ENCODE results near the gene DYNC2H1.

Gene DYNC2H1

DNA sequence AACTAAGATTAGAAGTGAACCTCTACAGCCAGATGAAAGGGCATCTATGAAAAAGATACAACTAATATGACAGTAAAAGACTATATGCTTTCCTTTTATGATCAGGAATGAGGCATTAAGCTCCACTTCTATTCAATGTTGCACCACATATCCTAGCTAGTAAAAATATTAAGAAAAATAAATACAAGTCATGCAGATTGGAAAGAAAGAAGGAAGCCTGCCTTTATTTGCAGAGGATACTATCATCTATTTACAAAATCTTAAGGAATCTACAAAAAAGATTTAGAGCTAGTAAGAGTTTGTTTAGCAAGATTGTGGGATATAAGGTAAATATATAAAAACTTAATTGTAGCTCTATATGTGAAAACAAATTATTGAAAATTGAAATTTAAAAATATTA is 308.8 kb downstream of the DYNC2H1 start:
- no peak overlapping the region for H3K9ac ChIP-seq (ENCODE audit: low read depth, low read length)
- no peaks in the 10 kb centered on the region for H3K27me3 ChIP-seq (ENCODE audit: insufficient read depth, low read length)
- H3K4me1 ChIP-seq (ENCODE audit: insufficient read depth, low read length): no peaks in the 10 kb centered on the region
- H3K9me3 ChIP-seq (ENCODE audit: insufficient read depth, low read depth, low read length): no peaks in the 10 kb centered on the region
- H3K36me3 ChIP-seq (ENCODE audit: insufficient read depth, low read depth, low read length): no peaks in the 10 kb centered on the region
- H3K4me3 ChIP-seq (ENCODE audit: low read length): no peak overlapping the region
- no peak overlapping the region for H3K27ac ChIP-seq (ENCODE audit: low read length)

DNA sequence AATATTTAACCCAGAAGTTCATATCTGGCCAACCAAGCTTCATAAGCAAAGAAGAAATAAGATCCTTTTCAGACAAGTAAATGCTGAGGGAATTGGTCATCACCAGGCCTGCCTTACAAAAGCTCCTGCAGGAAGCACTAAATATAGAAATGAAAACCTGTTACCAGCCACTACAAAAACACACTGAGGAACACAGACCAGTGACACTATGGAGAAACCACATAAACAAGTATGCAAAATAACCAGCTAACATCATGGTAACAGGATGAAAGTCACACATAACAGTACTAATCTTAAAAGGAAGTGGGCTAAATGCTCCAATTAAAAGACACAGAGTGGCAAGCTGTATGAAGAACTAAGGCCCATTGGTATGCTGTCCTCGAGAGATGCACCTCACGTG is 311.4 kb downstream of the DYNC2H1 start:
- Histone ChIP-seq H3K9ac (ENCODE audit: low read depth, low read length) (no peak overlapping the region), H3K36me3 (ENCODE audit: insufficient read depth, low read depth, low read length) (no peaks in the 10 kb centered on the region), H3K27ac (ENCODE audit: low read length) (no peak overlapping the region), H3K4me3 (ENCODE audit: low read length) (no peak overlapping the region), H3K4me1 (ENCODE audit: insufficient read depth, low read length) (no peaks in the 10 kb centered on the region), H3K9me3 (ENCODE audit: insufficient read depth, low read depth, low read length) (no peaks in the 10 kb centered on the region), H3K27me3 (ENCODE audit: insufficient read depth, low read length) (no peaks in the 10 kb centered on the region)

DNA sequence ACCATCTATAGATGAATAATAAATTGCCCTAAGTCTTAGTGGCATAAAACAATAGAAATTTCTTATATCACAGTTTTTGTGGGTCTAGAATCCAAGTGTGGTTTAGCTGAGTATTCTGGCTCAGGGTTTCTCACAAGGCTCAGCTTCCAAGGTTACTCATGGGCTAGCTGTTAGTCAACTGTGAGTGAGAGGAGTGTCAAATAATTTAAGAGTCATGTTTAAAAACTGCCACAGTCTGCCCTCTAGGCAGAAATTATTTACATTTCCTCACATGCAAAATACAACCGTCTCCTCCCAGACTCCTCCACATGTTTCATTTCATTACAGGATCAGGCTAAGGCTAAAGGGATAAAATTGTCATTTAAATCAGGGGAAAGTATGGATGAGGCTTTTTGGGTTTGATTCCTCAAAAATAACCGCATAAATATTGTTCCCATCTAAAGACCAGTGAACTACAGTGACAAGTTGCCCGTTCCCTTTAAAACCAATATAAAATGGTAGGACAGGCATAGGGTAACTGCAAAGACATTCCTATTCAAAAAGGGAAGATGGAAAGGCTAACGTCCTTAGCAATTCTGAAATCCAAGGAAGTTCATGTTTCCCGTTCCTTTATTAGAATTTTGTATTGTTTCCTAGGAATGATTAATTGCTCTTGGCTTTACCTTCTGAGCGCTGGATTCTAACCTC is 324.3 kb downstream of the DYNC2H1 start:
- H3K4me3 ChIP-seq (ENCODE audit: low read length): no peak overlapping the region
- no peak overlapping the region for H3K9ac ChIP-seq (ENCODE audit: low read depth, low read length)
- no peaks in the 10 kb centered on the region for H3K9me3 ChIP-seq (ENCODE audit: insufficient read depth, low read depth, low read length)
- no peak overlapping the region for H3K27ac ChIP-seq (ENCODE audit: low read length)
- H3K36me3 ChIP-seq (ENCODE audit: insufficient read depth, low read depth, low read length): no peaks in the 10 kb centered on the region
- H3K27me3 ChIP-seq (ENCODE audit: insufficient read depth, low read length): no peaks in the 10 kb centered on the region
- H3K4me1 ChIP-seq (ENCODE audit: insufficient read depth, low read length): no peaks in the 10 kb centered on the region

DNA sequence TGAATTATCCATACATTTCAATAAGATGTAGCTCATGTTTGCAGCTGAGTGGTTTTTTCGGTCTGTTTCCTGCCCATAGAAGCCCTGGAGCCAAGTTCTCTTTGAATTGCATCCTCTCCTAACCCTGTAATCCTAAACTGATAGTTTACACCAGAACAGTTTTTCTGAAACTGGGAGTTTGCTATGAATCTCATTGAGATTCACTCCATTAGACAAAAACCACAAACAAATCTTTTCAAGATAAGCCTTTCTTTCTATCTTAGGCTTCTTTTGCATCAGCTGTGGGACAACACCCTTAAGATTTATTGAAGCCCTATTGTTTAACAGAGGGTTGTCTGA is 324.8 kb downstream of the DYNC2H1 start:
- no peaks in the 10 kb centered on the region for H3K9me3 ChIP-seq (ENCODE audit: insufficient read depth, low read depth, low read length)
- H3K27me3 ChIP-seq (ENCODE audit: insufficient read depth, low read length): no peaks in the 10 kb centered on the region
- H3K4me1 ChIP-seq (ENCODE audit: insufficient read depth, low read length): no peaks in the 10 kb centered on the region
- no peak overlapping the region for H3K4me3 ChIP-seq (ENCODE audit: low read length)
- no peak overlapping the region for H3K9ac ChIP-seq (ENCODE audit: low read depth, low read length)
- no peak overlapping the region for H3K27ac ChIP-seq (ENCODE audit: low read length)
- no peaks in the 10 kb centered on the region for H3K36me3 ChIP-seq (ENCODE audit: insufficient read depth, low read depth, low read length)

DNA sequence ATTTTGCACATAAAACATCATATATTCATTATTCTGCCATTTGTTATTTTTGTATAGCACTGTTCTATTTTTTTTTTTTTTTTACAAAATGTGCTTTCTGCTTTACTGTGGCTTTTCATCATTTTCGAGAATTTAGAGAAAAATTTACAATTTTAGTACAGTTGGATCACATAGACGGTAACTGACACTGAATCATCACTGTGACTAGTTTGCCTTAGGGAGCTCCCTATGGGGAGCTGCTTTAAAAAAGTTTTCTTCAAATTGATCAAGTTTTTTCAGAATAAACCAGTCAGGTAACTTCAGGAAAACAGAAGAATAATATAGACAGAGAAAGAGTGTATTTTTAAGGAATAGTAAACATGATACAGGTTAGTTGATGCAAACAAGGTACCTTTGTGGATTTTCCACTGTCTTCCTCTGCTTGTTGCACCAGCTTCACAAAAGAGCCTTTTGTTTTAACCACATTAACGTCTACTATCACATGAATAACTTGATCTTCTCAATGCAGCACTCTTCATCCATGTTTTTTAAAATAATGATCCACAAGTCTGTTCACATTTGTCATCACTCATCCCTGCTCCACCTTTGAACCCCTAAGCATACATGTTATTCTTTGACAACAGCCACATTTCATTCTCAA is 327.0 kb downstream of the DYNC2H1 start:
- Histone ChIP-seq H3K27ac (ENCODE audit: low read length) (no peak overlapping the region), H3K36me3 (ENCODE audit: insufficient read depth, low read depth, low read length) (no peaks in the 10 kb centered on the region), H3K27me3 (ENCODE audit: insufficient read depth, low read length) (no peaks in the 10 kb centered on the region), H3K4me3 (ENCODE audit: low read length) (no peak overlapping the region), H3K9ac (ENCODE audit: low read depth, low read length) (no peak overlapping the region), H3K9me3 (ENCODE audit: insufficient read depth, low read depth, low read length) (no peaks in the 10 kb centered on the region), H3K4me1 (ENCODE audit: insufficient read depth, low read length) (no peaks in the 10 kb centered on the region)

DNA sequence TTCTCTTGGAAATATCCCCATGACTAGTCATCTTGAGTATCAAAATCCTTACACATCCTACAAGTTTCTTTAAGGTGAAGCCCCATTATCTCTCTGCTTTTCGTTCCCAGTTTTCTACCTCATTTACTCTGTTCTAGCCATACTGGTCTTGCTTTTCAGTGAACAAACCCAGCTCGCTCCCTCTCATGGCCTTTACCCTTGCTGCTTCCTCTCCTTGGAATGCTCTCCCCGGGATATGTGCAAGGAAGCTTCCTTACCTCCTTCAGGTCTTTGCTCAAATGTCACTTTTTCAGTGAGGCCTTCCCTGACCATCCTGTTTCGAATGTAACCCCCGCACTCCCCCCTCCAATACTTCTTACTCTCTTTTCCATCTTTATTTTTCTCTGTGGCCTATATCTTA is 331.8 kb downstream of the DYNC2H1 start:
- Histone ChIP-seq H3K4me3 (ENCODE audit: low read length) (no peak overlapping the region), H3K9ac (ENCODE audit: low read depth, low read length) (no peak overlapping the region), H3K27me3 (ENCODE audit: insufficient read depth, low read length) (no peaks in the 10 kb centered on the region), H3K9me3 (ENCODE audit: insufficient read depth, low read depth, low read length) (no peaks in the 10 kb centered on the region), H3K27ac (ENCODE audit: low read length) (no peak overlapping the region), H3K4me1 (ENCODE audit: insufficient read depth, low read length) (no peaks in the 10 kb centered on the region), H3K36me3 (ENCODE audit: insufficient read depth, low read depth, low read length) (no peaks in the 10 kb centered on the region)

DNA sequence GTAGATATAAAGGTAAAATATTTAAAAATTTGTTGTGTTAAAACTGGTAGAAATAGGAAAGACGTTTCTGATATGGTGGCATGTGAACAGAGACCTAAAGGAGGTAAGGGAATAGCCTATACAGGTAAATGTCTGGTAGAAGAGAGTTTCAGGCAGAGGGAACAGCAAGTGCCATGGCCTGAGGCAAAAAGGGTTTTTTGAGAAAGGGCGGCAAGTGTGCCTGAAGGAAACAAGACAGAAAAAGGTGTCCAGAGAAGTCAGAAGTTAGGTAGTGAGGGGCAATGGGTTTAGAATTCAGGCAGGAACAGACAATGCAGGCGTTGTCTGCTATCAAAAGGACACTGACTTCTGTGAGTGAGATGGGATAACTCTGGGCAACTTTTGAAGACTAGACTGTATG is 339.7 kb downstream of the DYNC2H1 start:
- Histone ChIP-seq H3K9me3 (ENCODE audit: insufficient read depth, low read depth, low read length) (no peaks in the 10 kb centered on the region), H3K27me3 (ENCODE audit: insufficient read depth, low read length) (no peaks in the 10 kb centered on the region), H3K27ac (ENCODE audit: low read length) (no peak overlapping the region), H3K4me1 (ENCODE audit: insufficient read depth, low read length) (peaks cover 8% of the 10 kb centered on the region), H3K36me3 (ENCODE audit: insufficient read depth, low read depth, low read length) (no peaks in the 10 kb centered on the region), H3K9ac (ENCODE audit: low read depth, low read length) (no peak overlapping the region), H3K4me3 (ENCODE audit: low read length) (no peak overlapping the region)

DNA sequence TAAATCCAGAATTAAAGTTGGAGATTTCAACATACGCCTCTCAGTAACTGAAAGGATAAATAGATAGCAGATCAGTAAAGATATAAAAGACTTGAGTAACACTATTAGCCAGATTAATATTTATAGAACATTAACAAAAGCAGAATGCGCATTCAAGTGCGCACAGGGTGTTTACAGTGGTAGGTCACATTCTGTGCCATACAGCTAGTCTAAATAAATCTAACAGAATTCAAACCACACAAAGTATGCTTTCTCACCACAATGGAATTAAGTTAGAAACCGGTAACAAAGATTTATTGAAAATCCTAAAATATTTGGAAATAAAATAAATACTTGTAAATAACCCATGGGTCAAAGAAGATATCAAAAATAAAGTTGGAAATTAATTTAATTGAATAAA is 341.0 kb downstream of the DYNC2H1 start:
- Histone ChIP-seq H3K4me3 (ENCODE audit: low read length) (no peak overlapping the region), H3K36me3 (ENCODE audit: insufficient read depth, low read depth, low read length) (no peaks in the 10 kb centered on the region), H3K9me3 (ENCODE audit: insufficient read depth, low read depth, low read length) (no peaks in the 10 kb centered on the region), H3K4me1 (ENCODE audit: insufficient read depth, low read length) (peaks cover 12% of the 10 kb centered on the region), H3K27ac (ENCODE audit: low read length) (no peak overlapping the region), H3K9ac (ENCODE audit: low read depth, low read length) (no peak overlapping the region), H3K27me3 (ENCODE audit: insufficient read depth, low read length) (no peaks in the 10 kb centered on the region)

DNA sequence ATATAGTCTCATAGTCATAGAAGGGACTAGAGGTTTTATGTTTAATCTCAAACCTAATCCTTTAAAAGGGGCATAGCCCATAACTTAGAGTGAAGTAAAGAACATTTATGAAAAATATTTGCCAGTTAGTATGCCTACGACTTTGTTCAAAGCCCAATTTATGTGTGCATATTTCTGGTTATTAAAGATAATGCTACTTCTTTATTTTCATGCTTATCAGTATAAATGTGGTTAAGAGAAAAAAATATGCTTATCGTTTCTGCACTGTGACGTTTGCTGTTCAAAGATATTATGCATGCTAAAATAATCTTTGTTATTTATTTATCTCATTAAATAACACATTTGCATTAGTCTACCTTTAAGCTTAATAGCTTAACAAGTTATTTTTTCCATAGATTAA is 343.9 kb downstream of the DYNC2H1 start:
- Histone ChIP-seq H3K4me1 (ENCODE audit: insufficient read depth, low read length) (peaks cover 11% of the 10 kb centered on the region), H3K9ac (ENCODE audit: low read depth, low read length) (no peak overlapping the region), H3K27me3 (ENCODE audit: insufficient read depth, low read length) (no peaks in the 10 kb centered on the region), H3K9me3 (ENCODE audit: insufficient read depth, low read depth, low read length) (no peaks in the 10 kb centered on the region), H3K36me3 (ENCODE audit: insufficient read depth, low read depth, low read length) (no peaks in the 10 kb centered on the region), H3K4me3 (ENCODE audit: low read length) (no peak overlapping the region), H3K27ac (ENCODE audit: low read length) (no peak overlapping the region)

DNA sequence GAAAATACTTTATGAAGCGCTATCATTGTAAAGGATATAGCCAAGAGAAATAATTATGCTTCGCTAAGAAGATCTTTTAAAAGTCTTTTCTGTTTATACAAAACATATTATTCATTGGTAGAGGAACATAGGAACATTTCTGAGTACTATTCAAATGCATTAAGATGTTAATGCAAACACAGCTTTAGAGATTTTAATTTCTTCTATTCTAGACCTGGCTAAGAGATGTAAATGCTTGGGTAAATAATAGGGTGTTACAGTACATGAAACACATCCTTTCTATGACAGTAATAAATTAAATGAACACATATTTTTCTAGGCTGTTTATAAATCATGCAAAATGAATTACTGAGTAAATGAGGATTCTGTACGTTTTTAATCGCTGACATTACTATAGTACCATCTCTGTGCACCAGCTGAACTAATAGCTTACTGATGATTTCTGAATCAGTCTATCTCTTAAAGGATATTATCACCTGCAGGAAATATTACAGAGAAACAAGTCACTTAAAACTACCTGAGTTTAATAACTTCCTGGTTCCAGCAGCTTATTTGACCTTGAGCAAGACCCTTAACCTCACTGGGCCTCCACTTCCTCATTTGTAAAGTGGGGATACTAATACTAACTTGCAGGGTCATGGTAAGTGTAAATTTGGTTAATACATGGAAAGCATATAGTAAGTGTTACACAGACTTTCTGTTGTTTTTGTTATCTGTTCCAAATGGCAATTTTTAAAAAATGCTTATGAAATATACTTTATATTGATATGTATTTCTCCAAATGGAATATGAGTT is 344.9 kb downstream of the DYNC2H1 start:
- Histone ChIP-seq H3K4me1 (ENCODE audit: insufficient read depth, low read length) (peaks cover 6% of the 10 kb centered on the region), H3K4me3 (ENCODE audit: low read length) (no peak overlapping the region), H3K9ac (ENCODE audit: low read depth, low read length) (no peak overlapping the region), H3K27me3 (ENCODE audit: insufficient read depth, low read length) (no peaks in the 10 kb centered on the region), H3K36me3 (ENCODE audit: insufficient read depth, low read depth, low read length) (no peaks in the 10 kb centered on the region), H3K9me3 (ENCODE audit: insufficient read depth, low read depth, low read length) (no peaks in the 10 kb centered on the region), H3K27ac (ENCODE audit: low read length) (no peak overlapping the region)

DNA sequence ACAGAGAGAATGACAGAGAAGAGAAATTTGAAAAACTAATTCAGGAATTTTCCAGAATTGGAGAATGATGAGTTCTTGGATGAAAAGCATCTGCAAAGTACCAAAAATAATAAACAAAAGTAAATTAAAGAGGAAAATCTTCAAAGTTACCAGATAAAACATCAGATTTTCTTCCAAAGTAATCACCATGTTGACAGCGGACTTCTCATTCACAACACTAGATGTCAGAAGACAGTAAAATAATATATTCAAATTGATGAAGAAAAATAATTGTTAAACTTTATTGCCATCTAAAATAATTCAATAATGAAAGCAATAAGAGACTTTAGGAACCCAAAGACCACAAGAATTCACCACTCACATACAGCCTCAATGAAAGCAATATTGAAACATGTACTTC is 355.2 kb downstream of the DYNC2H1 start:
- Histone ChIP-seq H3K27me3 (ENCODE audit: insufficient read depth, low read length) (no peaks in the 10 kb centered on the region), H3K27ac (ENCODE audit: low read length) (no peak overlapping the region), H3K9ac (ENCODE audit: low read depth, low read length) (no peak overlapping the region), H3K4me3 (ENCODE audit: low read length) (no peak overlapping the region), H3K4me1 (ENCODE audit: insufficient read depth, low read length) (no peaks in the 10 kb centered on the region), H3K36me3 (ENCODE audit: insufficient read depth, low read depth, low read length) (no peaks in the 10 kb centered on the region), H3K9me3 (ENCODE audit: insufficient read depth, low read depth, low read length) (no peaks in the 10 kb centered on the region)

DNA sequence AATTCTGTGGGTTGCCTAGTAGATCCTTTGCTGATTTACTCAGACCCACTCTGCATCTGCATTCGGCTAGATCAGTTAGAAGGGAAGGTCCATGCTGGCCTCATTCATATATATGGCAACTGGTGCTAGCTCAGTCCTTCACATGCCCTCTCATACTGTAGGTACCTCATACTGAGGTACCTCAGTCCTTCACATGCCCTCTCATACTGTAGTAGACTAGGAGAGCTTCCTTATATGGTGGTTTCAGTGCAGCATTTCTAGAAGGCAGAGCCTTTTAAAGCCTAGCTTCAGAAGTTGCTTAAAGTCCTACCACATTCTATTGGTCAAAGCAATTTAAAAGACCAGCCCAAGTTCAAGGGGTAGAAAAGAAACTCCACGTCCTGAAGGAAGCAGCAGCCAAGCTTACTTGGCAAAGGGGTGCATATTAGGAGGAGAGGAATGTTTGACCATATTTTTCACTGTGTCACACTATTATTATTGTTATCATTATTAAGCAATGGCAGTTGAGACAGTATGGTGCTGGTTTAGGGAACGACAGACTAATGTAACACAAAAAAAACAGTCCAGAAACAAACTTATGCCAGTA is 356.4 kb downstream of the DYNC2H1 start:
- Histone ChIP-seq H3K27me3 (ENCODE audit: insufficient read depth, low read length) (no peaks in the 10 kb centered on the region), H3K36me3 (ENCODE audit: insufficient read depth, low read depth, low read length) (no peaks in the 10 kb centered on the region), H3K9me3 (ENCODE audit: insufficient read depth, low read depth, low read length) (no peaks in the 10 kb centered on the region), H3K27ac (ENCODE audit: low read length) (no peak overlapping the region), H3K9ac (ENCODE audit: low read depth, low read length) (no peak overlapping the region), H3K4me1 (ENCODE audit: insufficient read depth, low read length) (no peaks in the 10 kb centered on the region), H3K4me3 (ENCODE audit: low read length) (no peak overlapping the region)
